ENCODE results near the gene FXYD6.

The FXYD6 gene

DNA sequence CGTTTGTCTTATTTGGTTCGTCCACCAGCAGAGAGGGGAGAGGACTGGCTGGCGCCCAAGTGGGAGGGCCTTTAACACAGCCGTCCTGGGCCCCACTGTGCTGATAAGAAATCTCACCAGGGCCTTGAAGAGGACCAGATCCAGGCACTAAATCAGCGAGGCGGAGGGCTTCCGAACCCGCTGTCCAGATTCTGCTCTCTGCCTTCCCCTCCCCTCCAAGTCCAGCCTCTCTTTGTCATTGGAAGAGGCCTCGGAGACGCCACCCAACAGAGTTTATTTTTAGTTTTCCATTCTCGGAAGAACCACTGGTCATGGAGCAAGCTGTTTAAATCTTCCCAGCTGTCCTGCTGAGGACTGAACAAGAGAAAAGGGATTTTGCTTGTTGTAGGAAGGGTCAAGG is 9.3 kb upstream of the FXYD6 start:
- H3K4me3 ChIP-seq = no peak overlapping the region
- no peaks in the 10 kb centered on the region for H3K9me3 ChIP-seq (ENCODE audit: low read depth, low read length)
- no peaks in the 10 kb centered on the region for H3K36me3 ChIP-seq (ENCODE audit: insufficient read depth, low read length)
- no peak for TF ChIP-seq EZH2 (IDR thresholded peaks at IDR 0.05)
- TF ChIP-seq FOXP2 (optimal IDR thresholded peaks at IDR 0.05; ENCODE audit: control extremely low read depth, extremely low read length, insufficient read depth) = no peak
- no peak overlapping the region for H3K27ac ChIP-seq
- H3K9ac ChIP-seq (ENCODE audit: insufficient read length) = no peak overlapping the region
- no peak for DNase-seq (ENCODE audit: low read depth, low spot score)

GRCh38 chr11:117884994-117885393 is 8.5 kb upstream of the FXYD6 start:
- TF ChIP-seq EZH2 (IDR thresholded peaks at IDR 0.05) (no peak), FOXP2 (optimal IDR thresholded peaks at IDR 0.05; ENCODE audit: control extremely low read depth, extremely low read length, insufficient read depth) (no peak), POLR2AphosphoS5 (IDR thresholded peaks at IDR 0.05; ENCODE audit: borderline replicate concordance, low read depth, low read length) (no peak)
- no peak for DNase-seq (ENCODE audit: low read depth, low spot score)
- Histone ChIP-seq H3K4me3 (no peak overlapping the region), H3K27ac (no peak overlapping the region), H3K36me3 (ENCODE audit: insufficient read depth, low read length) (no peaks in the 10 kb centered on the region), H3K9ac (ENCODE audit: insufficient read length) (no peak overlapping the region), H3K9me3 (ENCODE audit: low read depth, low read length) (no peaks in the 10 kb centered on the region)

GRCh38 chr11:117883063-117883462 is 6.6 kb upstream of the FXYD6 start:
- DNase-seq (ENCODE audit: low read depth, low spot score) = no peak
- no peaks in the 10 kb centered on the region for H3K36me3 ChIP-seq (ENCODE audit: insufficient read depth, low read length)
- TF ChIP-seq FOXP2 (optimal IDR thresholded peaks at IDR 0.05; ENCODE audit: control extremely low read depth, extremely low read length, insufficient read depth) (no peak), POLR2AphosphoS5 (IDR thresholded peaks at IDR 0.05; ENCODE audit: borderline replicate concordance, low read depth, low read length) (no peak), EZH2 (IDR thresholded peaks at IDR 0.05) (no peak)
- no peak overlapping the region for H3K9ac ChIP-seq (ENCODE audit: insufficient read length)
- no peak overlapping the region for H3K4me3 ChIP-seq
- H3K9me3 ChIP-seq (ENCODE audit: low read depth, low read length) = no peaks in the 10 kb centered on the region
- H3K27ac ChIP-seq = no peak overlapping the region

- Histone ChIP-seq H3K9ac (ENCODE audit: insufficient read length) (no peak overlapping the region), H3K4me3 (no peak overlapping the region), H3K36me3 (ENCODE audit: insufficient read depth, low read length) (no peaks in the 10 kb centered on the region), H3K9me3 (ENCODE audit: low read depth, low read length) (no peaks in the 10 kb centered on the region), H3K27ac (no peak overlapping the region)
- TF ChIP-seq EZH2 (IDR thresholded peaks at IDR 0.05) (no peak), FOXP2 (optimal IDR thresholded peaks at IDR 0.05; ENCODE audit: control extremely low read depth, extremely low read length, insufficient read depth) (no peak), POLR2AphosphoS5 (IDR thresholded peaks at IDR 0.05; ENCODE audit: borderline replicate concordance, low read depth, low read length) (no peak)
- DNase-seq (ENCODE audit: low read depth, low spot score) = no peak
These were observed 6.0 kb upstream of the FXYD6 start for GRCh38 chr11:117882311-117882905.

DNA sequence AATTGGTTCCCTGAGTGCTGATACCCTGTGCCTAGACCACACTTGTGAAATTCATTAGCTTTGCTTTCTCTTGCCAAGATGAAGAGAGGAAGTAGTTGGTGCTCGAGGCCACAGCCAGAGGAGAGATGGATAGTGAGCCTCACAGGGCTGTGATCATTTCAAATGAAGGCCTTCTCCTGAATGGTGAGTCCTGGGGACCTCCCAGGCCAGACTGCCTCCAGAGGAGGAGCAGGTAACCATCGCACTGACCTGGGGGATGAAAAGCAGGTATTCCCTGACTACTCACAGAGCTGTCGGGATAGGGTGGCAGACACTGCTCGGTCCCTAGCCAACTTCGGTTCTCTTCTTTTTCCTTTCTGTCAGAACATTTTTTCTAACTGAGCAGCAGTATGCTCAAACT is 4.8 kb upstream of the FXYD6 start:
- Histone ChIP-seq H3K27ac (no peak overlapping the region), H3K4me3 (no peak overlapping the region), H3K9me3 (ENCODE audit: low read depth, low read length) (no peaks in the 10 kb centered on the region), H3K9ac (ENCODE audit: insufficient read length) (no peak overlapping the region), H3K36me3 (ENCODE audit: insufficient read depth, low read length) (no peaks in the 10 kb centered on the region)
- DNase-seq (ENCODE audit: low read depth, low spot score) = no peak
- TF ChIP-seq FOXP2 (optimal IDR thresholded peaks at IDR 0.05; ENCODE audit: control extremely low read depth, extremely low read length, insufficient read depth) (no peak), POLR2AphosphoS5 (IDR thresholded peaks at IDR 0.05; ENCODE audit: borderline replicate concordance, low read depth, low read length) (no peak), EZH2 (IDR thresholded peaks at IDR 0.05) (no peak)

DNA sequence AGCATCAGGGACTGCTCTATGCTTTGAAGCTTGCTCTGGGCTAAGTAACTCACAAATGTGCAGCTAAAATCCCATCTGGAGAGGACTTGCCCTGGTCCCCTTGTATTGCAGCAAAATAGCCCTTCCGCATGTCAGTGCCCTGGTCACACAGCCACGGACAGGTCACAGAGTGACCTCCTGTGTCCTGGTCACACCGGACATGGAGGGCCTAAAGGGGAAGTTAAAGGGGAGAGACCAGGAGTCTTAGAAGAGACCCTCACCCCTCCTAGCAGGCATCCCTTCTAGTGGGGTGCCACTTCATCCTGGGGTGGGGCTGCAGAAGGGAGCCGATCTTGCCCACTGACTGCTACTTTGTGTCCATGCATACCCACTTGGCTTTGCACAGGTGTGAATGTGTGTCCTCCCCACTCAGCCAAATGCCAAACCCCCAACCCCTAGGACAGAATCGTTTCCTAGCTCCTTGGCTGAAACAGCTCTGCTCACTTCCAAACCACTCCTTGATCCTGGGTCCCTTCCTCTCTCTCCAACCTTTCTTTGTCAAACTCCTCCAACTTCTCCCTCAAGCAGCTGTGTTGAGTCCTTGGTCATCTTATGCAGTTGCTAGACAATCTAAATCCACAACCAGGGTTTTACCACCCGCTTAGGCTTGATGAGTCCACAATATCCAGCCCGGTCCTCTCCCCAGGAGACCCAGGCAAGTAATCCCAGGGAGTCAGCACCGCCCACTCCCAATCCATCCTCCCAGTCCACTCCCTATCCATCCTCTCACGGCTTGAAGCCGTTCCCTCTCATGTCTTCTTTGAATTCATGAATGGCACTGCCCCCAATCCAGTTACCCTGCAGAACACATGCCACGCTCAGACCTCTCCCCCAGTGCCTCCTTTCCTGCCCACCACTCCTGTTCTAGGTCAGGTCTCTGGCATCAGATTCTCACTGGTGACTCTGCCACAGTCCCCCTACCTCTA is 3.3 kb upstream of the FXYD6 start:
- TF ChIP-seq FOXP2 (optimal IDR thresholded peaks at IDR 0.05; ENCODE audit: control extremely low read depth, extremely low read length, insufficient read depth) (no peak), EZH2 (IDR thresholded peaks at IDR 0.05) (no peak), POLR2AphosphoS5 (IDR thresholded peaks at IDR 0.05; ENCODE audit: borderline replicate concordance, low read depth, low read length) (no peak)
- no peaks in the 10 kb centered on the region for H3K36me3 ChIP-seq (ENCODE audit: insufficient read depth, low read length)
- DNase-seq (ENCODE audit: low read depth, low spot score) = no peak
- H3K4me3 ChIP-seq = no peak overlapping the region
- H3K27ac ChIP-seq = no peak overlapping the region
- no peaks in the 10 kb centered on the region for H3K9me3 ChIP-seq (ENCODE audit: low read depth, low read length)
- no peak overlapping the region for H3K9ac ChIP-seq (ENCODE audit: insufficient read length)

DNA sequence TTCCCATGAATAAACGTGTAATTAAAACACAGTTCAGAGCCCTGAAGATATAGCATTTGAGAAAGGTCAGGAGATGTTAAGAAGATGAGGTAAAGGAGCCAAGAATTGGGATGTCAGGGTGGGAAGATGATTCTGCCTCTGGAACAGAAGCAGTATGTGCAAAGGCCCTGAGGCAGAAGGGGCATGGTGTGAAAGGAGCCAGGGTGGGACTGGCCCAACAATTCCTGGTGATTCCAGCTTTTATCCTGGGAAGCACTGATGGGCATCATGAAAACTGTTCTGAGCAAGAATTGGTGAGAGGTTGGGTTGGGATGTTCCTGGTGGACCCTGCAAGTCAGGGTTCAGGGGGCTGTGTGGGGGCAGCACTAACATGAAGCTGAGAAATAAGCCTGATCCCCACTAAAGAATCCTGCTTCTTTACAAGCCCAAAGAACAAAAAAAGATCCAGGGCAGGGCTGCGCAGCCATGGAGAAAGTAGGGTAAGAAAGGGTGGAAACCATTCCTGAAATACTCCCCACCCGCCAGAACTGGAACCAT is 2.5 kb upstream of the FXYD6 start:
- no peak overlapping the region for H3K4me3 ChIP-seq
- TF ChIP-seq EZH2 (IDR thresholded peaks at IDR 0.05) (no peak), FOXP2 (optimal IDR thresholded peaks at IDR 0.05; ENCODE audit: control extremely low read depth, extremely low read length, insufficient read depth) (no peak), POLR2AphosphoS5 (IDR thresholded peaks at IDR 0.05; ENCODE audit: borderline replicate concordance, low read depth, low read length) (no peak)
- no peaks in the 10 kb centered on the region for H3K9me3 ChIP-seq (ENCODE audit: low read depth, low read length)
- no peak overlapping the region for H3K27ac ChIP-seq
- no peak for DNase-seq (ENCODE audit: low read depth, low spot score)
- H3K36me3 ChIP-seq (ENCODE audit: insufficient read depth, low read length) = no peaks in the 10 kb centered on the region
- H3K9ac ChIP-seq (ENCODE audit: insufficient read length) = no peak overlapping the region

DNA sequence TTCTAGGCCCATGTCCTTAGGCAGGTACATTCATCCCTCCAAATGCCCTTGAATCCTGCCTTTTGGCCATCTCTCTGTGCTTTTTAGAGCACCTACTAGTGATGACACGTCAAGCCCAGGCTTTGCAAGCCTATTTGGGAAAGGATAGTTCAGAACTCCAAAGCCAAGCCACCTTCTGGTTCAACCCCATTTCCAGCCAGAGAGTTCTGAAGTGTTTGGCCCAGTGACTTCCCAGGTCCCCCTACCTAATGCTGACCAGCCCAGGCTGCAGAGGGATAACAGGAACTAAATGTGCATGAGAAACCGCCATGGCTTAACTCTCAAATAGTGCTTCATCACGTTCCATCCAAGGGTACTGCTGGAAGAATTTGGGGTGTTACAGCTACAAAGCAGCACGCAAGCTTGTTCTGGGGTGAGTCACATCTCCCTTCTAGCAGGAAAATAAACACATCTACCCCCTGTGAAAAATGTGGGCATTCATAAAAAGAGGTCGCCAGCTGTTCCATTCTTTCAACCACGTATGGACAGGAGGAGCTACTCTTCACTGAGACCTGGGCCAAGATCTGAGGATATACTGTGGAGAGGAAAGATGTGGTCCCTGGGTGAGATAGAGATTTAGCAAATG is 2.0 kb upstream of the FXYD6 start:
- DNase-seq (ENCODE audit: low read depth, low spot score) = no peak
- H3K36me3 ChIP-seq (ENCODE audit: insufficient read depth, low read length) = no peaks in the 10 kb centered on the region
- H3K4me3 ChIP-seq = no peak overlapping the region
- TF ChIP-seq EZH2 (IDR thresholded peaks at IDR 0.05) (no peak), POLR2AphosphoS5 (IDR thresholded peaks at IDR 0.05; ENCODE audit: borderline replicate concordance, low read depth, low read length) (no peak), FOXP2 (optimal IDR thresholded peaks at IDR 0.05; ENCODE audit: control extremely low read depth, extremely low read length, insufficient read depth) (no peak)
- H3K9me3 ChIP-seq (ENCODE audit: low read depth, low read length) = no peaks in the 10 kb centered on the region
- no peak overlapping the region for H3K27ac ChIP-seq
- no peak overlapping the region for H3K9ac ChIP-seq (ENCODE audit: insufficient read length)
